Glutamatergic neuron (in vitro differentiated cells): Measurements from ENCODE around the gene FLCN. TPM values are rescaled to one million over a fixed set of nuclear protein-coding genes. Genes with fewer than 3 reads are reported as not detected.

ENCODE experiments used
- DNase-seq: peaks from one replicate; pipeline ENCODE4 v3.0.0; 2022
- H3K27ac Mint-ChIP-seq: one replicate; pipeline ENCODE4 v1.8.0; 2020; ENCODE audit warnings: mild to moderate bottlenecking, mixed read lengths, inconsistent platforms; ENCODE audit not compliant: unreplicated experiment
- H3K27me3 Mint-ChIP-seq: one replicate; pipeline ENCODE4 v1.8.0; 2020; ENCODE audit warnings: mild to moderate bottlenecking, moderate library complexity, mixed read lengths, inconsistent platforms; ENCODE audit not compliant: unreplicated experiment
- H3K36me3 Mint-ChIP-seq: one replicate; pipeline ENCODE4 v1.8.0; 2020; ENCODE audit warnings: mild to moderate bottlenecking, mixed read lengths, inconsistent platforms; ENCODE audit not compliant: unreplicated experiment
- H3K4me1 Mint-ChIP-seq: one replicate; pipeline ENCODE4 v1.8.0; 2020; ENCODE audit warnings: mild to moderate bottlenecking, low read depth, mixed read lengths, inconsistent platforms; ENCODE audit not compliant: unreplicated experiment
- H3K4me3 Mint-ChIP-seq: one replicate; pipeline ENCODE4 v1.8.0; 2020; ENCODE audit warnings: mild to moderate bottlenecking, mixed read lengths, inconsistent platforms; ENCODE audit not compliant: unreplicated experiment
- H3K9me3 Mint-ChIP-seq: one replicate; pipeline ENCODE4 v1.8.0; 2020; ENCODE audit warnings: mild to moderate bottlenecking, moderate library complexity, mixed read lengths, inconsistent platforms; ENCODE audit not compliant: unreplicated experiment
- total RNA-seq: library from RNA; stranded (reverse); fragmentation: NEBNext Ultra II Directional; extraction: Animal tissue kit (Norgen Biotek cat#: 25700); gene quantifications from one replicate; pipeline ENCODE4 v1.2.1, GENCODE V29; 2021; ENCODE audit not compliant: unreplicated experiment
- TF ChIP-seq, protein P1 (sequence below): fragments of 200-600 bp; sonication (generic); IDR thresholded peaks from one replicate; pipeline ENCODE4 v1.5.0; 2021; ENCODE audit not compliant: partially characterized antibody, unreplicated experiment

The FLCN gene
- total RNA-seq, 1 donor from 2014 or later, result 131 TPM

GRCh38 chr17:17213775-17214174, 23.2 kb downstream of the FLCN start:
- TF ChIP-seq, protein P1, sequence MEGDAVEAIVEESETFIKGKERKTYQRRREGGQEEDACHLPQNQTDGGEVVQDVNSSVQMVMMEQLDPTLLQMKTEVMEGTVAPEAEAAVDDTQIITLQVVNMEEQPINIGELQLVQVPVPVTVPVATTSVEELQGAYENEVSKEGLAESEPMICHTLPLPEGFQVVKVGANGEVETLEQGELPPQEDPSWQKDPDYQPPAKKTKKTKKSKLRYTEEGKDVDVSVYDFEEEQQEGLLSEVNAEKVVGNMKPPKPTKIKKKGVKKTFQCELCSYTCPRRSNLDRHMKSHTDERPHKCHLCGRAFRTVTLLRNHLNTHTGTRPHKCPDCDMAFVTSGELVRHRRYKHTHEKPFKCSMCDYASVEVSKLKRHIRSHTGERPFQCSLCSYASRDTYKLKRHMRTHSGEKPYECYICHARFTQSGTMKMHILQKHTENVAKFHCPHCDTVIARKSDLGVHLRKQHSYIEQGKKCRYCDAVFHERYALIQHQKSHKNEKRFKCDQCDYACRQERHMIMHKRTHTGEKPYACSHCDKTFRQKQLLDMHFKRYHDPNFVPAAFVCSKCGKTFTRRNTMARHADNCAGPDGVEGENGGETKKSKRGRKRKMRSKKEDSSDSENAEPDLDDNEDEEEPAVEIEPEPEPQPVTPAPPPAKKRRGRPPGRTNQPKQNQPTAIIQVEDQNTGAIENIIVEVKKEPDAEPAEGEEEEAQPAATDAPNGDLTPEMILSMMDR, result no peak
- H3K36me3 Mint-ChIP-seq, result no peaks in the 10 kb centered on the region
- peaks cover 7% of the 10 kb centered on the region for H3K27me3 Mint-ChIP-seq
- no peak for DNase-seq
- no peak overlapping the region for H3K27ac Mint-ChIP-seq
- H3K4me1 Mint-ChIP-seq, result peaks cover 7% of the 10 kb centered on the region
- H3K4me3 Mint-ChIP-seq, result no peak overlapping the region
- peaks cover 7% of the 10 kb centered on the region for H3K9me3 Mint-ChIP-seq

DNA sequence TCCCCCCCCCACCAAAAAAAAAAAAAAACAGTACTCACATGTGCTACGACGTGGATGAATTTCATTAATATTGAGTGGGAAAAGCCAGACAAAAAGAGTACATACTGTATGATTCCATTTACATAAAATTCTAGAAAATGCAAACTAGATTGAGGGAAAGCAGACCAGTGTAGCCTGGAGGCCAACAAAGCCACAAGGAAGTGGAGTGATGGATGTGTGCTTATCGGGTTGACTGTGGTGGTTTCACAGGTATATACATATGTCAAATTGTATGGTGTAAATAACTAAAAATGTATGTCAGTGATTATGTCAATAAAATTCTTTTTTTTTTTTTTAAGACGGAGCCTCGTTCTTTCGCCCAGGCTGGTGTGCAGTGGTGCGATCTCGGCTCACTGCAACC, 29.0 kb downstream of the FLCN start:
- Mint-ChIP-seq H3K4me1 (peaks cover 2% of the 10 kb centered on the region), H3K27ac (no peak overlapping the region), H3K36me3 (no peaks in the 10 kb centered on the region), H3K27me3 (peaks cover 2% of the 10 kb centered on the region), H3K9me3 (peaks cover 4% of the 10 kb centered on the region), H3K4me3 (no peak overlapping the region)
- DNase-seq, result no peak
- TF ChIP-seq, protein P1, result no peak

GRCh38 chr17:17206913-17207335, 30.0 kb downstream of the FLCN start:
- H3K36me3 Mint-ChIP-seq, result no peaks in the 10 kb centered on the region
- H3K4me1 Mint-ChIP-seq, result peaks cover 2% of the 10 kb centered on the region
- H3K4me3 Mint-ChIP-seq, result no peak overlapping the region
- H3K9me3 Mint-ChIP-seq, result peaks cover 4% of the 10 kb centered on the region
- TF ChIP-seq, protein P1, result no peak
- DNase-seq, result no peak
- no peak overlapping the region for H3K27ac Mint-ChIP-seq
- H3K27me3 Mint-ChIP-seq, result peaks cover 2% of the 10 kb centered on the region

DNA sequence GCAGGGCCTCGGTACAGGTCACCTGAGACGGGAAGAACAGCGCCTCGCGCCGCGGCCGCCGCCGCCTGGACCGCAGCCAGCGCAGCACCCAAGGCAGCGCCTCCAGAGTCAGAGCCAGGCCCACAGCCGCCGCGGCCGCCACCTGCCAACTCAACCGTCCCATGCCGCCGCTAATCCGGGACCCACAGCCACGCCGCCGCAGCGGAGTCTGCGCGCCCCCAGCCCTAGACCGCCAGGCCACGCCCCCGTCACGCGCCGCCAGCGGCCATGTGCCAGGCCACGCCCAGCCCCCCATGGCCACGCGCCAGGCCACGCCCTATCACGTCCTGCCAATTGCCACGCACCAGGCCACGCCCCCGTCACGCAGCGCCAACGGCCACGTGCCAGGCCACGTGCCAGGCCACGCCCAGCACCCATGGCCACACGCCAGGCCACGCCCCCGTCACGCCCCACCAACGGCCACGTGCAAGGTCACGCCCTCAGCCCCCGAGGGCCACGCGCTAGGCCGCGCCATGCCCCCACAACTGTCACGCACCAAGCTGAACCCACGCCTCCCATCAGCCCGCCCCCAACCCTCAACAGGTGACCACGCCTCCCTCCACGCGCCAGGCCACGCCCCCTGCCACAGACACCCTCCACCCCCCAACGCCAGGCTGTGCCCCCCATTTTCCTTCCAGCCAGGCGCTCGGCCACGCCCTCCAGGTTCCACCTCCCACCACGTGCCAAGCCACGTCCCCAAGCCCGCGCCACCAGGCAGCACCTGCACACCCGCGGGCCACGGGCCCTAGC, 30.6 kb downstream of the FLCN start, which contains the start of gene PLD6:
PLD6 (minus strand) TSS at position 210 of the 789 bp plus-strand sequence; CDS start at position 163, 47 bp downstream.
- Mint-ChIP-seq H3K4me1 (peaks cover 2% of the 10 kb centered on the region), H3K36me3 (no peaks in the 10 kb centered on the region), H3K4me3 (no peak within 1 kb of the TSS), H3K9me3 (peaks cover 4% of the 10 kb centered on the region), H3K27ac (no peak within 1 kb of the TSS), H3K27me3 (peaks cover 2% of the 10 kb centered on the region)
- no peak for DNase-seq
- TF ChIP-seq, protein P1, result no peak
